ENCODE measurements around the gene HSPA1A.
A peak's percentile ranks its signal among the peaks of the same experiment; 100 is the strongest.
"Not testable (repeated sequence)": the region's sequence is repeated elsewhere in the genome, so short reads cannot be mapped to it uniquely, and the experiment has no call there.

The HSPA1A gene

GRCh38 chr6:31813465-31813849 is 1.9 kb upstream of the HSPA1A start:
- FAIRE-seq = no peak

GRCh38 chr6:31814677-31815024 is 692 bp upstream of the HSPA1A start:
- no peak for FAIRE-seq

GRCh38 chr6:31817133-31817928 is 2.0 kb downstream of the HSPA1A start:
- FAIRE-seq = not testable (repeated sequence)

GRCh38 chr6:31817929-31818511 is 2.7 kb downstream of the HSPA1A start:
- not testable (repeated sequence) for FAIRE-seq

GRCh38 chr6:31819871-31820299 is 4.5 kb downstream of the HSPA1A start:
- FAIRE-seq = no peak

GRCh38 chr6:31820399-31820798 is 5.1 kb downstream of the HSPA1A start:
- FAIRE-seq = not testable (repeated sequence)

GRCh38 chr6:31821301-31822035 is 6.1 kb downstream of the HSPA1A start:
- FAIRE-seq = no peak

- no peak for FAIRE-seq
Observed at GRCh38 chr6:31822036-31822821, 6.9 kb downstream of the HSPA1A start.

GRCh38 chr6:31823592-31824196 is 8.4 kb downstream of the HSPA1A start:
- not testable (repeated sequence) for FAIRE-seq

GRCh38 chr6:31825553-31825952 is 10.2 kb downstream of the HSPA1A start:
- FAIRE-seq = no peak

GRCh38 chr6:31826793-31827285 is 11.5 kb downstream of the HSPA1A start:
- no peak for FAIRE-seq

- peak; percentile 43 for FAIRE-seq
Observed at GRCh38 chr6:31827286-31828079, 12.1 kb downstream of the HSPA1A start, which contains the start of gene HSPA1B. HSPA1B (plus strand) TSS chr6:31827738; CDS start chr6:31827951, 213 bp downstream.

GRCh38 chr6:31829633-31830283 is 14.4 kb downstream of the HSPA1A start:
- FAIRE-seq = peak; percentile 24

GRCh38 chr6:31830886-31831335 is 15.6 kb downstream of the HSPA1A start:
- FAIRE-seq = no peak

GRCh38 chr6:31831350-31832215 is 16.2 kb downstream of the HSPA1A start:
- FAIRE-seq = no peak

- FAIRE-seq = no peak
Observed at GRCh38 chr6:31834367-31835250, 19.3 kb downstream of the HSPA1A start.

- FAIRE-seq = no peak
Observed at GRCh38 chr6:31836047-31836473, 20.7 kb downstream of the HSPA1A start.
